GM19397 (cell line): ENCODE data around the gene PF4V1.

ENCODE experiments used
- ATAC-seq: cut with Tn5 transposase; IDR thresholded peaks from one replicate; pipeline ENCODE4 v1.9.1; 2021; ENCODE audit warnings: mild to moderate bottlenecking, moderate library complexity; ENCODE audit not compliant: unreplicated experiment

Gene PF4V1

DNA sequence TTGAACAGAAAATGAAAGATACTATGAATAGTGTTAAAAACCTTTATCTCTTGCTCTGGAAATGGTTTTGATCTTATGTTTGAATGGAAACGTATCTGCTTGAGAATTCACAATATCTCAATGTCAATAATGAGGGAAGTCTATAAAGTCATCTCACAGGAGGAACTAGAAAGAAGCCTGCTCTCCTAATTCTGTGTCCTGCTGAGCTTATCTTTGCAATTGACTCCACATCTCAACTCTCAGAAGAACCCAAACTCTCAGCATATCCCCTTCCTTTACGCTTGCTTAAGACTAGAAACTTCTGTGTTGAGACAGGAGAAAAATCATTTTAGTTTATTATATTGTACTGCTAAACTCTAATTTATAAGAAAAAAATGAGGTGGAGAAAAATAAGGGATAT lies 8.3 kb upstream of the PF4V1 start:
- ATAC-seq: no peak

DNA sequence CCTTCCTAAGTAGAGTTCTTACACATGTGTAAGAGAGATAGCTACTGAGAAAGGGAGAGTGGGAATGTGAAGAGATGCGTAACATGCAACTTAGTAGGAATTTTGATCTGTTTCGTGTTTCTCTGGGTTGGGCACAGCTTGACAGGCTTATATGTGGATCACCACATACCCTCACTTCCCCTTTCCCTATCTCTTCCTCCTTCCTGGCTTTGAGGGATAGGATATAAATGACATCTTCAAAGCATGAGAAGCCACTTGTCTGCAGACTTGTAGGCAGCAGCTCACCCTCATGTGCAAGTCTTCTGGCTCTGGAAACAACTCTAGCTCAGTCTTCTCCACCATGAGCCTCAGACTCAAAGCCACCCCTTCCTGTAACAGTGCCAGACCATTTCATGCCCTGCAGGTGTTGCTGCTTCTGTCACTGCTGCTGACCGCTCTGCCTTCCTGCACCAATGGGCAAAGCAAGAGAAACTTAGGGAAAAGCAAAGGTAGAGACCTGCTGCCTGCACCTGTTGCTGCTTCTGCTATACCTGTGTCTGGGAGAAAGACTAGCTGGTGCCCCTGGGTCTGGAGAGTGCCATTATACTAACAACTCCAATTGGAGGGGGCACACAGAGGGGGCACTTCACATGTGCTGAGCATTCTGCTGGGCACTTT lies 5.4 kb upstream of the PF4V1 start:
- no peak for ATAC-seq

DNA sequence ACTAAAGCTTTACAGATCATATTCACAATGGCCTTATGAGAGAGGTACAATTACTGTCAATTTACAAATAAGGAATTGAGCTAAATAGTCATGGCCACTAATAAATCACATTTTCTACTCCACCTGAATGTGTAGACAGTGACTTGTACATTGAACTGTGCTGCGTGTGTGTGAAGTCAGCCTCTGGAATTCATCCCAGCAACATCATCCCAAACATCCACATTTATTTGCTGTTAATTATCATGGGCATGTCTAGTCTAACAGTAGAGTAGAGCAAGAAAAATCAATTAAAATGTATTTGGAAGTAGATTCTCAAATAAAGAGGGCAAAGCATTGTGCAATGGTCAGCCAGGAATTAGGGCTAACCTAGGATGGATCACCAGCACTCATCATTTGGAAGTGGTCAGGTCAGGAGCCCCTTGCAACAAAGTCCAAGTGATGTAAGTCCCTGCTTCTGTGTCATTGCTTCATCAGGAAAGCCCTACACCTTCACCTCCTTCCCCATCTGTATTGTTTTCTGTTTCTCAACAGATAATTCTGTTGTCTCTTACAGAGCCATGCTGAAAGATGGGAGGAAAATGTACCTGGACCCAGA lies 4.8 kb upstream of the PF4V1 start:
- no peak for ATAC-seq

DNA sequence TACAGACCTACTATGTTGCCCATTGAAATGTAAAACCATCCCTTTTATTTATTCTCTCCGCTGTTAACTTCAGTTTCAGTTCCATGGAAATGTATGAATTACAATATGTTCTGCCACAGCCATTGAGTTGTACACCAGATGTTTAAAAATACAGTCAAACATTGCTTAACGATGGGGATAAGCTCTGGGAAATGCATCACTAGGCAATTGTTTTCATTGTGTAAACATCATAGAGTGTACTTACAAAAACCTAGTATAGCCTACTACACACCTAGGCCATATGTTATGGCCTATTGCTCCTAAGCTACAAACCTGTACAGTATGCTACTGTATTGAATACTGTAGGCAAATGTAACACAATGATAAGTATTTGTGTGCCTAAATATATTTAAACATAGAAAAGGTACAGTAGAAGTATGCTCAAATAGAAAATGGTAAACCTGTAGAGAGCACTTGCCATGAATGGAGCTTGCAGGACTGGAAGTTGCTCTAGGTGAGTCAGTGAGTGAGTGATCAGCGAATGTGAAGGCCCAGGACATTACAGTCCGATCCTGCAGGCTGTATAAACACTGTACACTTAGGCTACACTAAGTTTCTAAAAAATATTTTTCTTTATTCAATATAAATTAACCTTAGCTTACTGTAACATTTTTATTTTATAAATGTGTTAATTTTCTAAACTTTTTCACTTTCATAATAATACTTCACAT lies 2.7 kb upstream of the PF4V1 start:
- no peak for ATAC-seq

DNA sequence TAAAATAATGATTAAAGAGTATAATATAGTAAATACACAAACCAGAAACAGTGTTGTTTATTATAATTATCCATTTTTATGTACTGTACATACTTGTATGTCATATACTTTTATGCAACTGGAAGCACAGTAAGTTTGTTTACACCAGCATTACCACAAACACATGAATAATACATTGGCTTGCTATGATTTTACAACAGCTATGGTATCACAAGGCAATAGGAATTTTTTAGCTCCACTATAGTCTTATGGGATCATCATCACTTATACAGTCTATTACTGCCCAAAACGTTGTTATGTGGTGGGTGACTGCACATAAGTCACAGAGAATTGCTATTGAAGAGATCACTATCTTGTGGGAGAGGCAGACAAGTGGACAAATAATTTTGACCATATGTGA lies 1.8 kb upstream of the PF4V1 start:
- no peak for ATAC-seq

DNA sequence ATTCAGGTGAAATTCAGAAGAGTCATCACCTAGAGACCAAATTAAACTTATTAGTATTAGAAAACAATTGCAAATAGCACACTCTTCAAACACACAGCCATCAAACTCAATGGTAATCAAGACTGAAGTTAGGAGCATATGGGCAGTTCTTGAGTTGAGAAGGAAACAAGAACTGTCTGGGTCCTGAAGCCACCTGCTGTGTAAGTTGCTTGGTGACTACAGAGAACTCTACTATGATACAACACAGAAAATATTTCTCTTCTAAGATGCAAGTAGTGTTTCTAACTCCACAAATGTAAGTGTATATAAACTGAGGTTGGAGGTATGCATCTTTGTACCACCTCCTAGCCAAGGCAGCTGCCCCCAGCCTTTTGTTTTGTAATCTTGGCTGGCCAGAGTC lies 325 bp upstream of the PF4V1 start:
- ATAC-seq: no peak

DNA sequence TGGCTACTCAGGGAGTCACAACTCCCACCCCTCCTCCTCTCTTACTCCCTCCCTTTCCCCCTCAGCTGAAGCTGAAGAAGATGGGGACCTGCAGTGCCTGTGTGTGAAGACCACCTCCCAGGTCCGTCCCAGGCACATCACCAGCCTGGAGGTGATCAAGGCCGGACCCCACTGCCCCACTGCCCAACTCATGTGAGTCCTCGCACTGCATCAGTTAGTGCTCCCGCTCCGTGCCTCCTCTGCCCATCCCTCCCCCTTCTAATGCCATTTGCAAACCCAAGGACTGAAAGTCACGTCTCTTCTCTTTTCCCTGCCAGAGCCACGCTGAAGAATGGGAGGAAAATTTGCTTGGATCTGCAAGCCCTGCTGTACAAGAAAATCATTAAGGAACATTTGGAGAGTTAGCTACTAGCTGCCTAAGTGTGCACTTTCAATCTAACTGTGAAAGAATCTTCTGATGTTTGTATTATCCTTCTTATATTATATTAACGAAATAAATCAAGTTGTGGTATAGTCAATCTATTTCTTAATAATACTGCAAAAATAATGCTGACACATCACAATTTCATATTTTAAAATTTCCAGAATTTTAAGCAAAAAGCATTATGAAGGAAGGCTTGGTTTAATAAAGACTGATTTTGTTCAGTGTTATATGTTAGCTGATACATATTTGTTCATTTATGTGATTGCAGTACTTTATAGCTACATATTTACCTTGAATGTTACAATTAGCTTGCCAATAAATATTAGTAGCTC lies 800 bp downstream of the PF4V1 start:
- ATAC-seq: no peak

DNA sequence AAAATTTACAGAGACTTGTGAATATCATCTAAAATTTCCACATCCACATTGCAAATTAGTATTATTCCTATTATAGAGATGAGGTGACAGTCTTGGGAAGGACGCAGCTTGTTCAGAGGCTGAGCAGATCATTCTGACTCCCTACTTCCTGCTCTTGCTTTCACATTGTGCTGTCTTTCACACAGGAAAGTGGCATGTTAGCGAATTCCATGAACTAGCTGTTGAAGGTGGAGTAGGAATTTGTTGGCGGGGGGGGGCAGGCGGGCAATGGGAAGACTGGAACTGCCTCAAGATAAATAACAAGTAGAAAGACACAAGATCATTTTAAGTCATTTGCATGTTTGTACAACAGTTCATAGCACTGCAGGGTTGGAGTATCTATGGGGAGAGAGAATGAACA lies 2.3 kb downstream of the PF4V1 start:
- ATAC-seq: no peak

DNA sequence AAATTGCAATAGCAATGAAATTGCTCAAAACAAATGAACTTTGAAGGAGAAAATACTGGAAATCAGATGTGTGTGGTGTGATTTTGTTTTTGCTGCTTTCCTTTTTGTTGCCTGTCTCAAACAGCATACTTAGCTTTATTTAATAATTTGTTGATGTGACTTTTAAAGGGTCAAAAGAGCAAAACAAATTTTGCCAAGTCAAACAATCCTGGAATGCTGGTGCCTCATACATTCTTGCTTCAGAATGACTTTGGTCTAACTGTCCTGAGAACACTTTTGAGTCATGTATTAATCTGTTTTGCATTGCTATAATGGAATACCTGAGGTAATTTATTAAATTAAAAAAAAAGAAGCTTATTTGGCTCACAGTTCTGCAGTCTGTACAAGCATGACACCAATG lies 3.4 kb downstream of the PF4V1 start:
- ATAC-seq: no peak

DNA sequence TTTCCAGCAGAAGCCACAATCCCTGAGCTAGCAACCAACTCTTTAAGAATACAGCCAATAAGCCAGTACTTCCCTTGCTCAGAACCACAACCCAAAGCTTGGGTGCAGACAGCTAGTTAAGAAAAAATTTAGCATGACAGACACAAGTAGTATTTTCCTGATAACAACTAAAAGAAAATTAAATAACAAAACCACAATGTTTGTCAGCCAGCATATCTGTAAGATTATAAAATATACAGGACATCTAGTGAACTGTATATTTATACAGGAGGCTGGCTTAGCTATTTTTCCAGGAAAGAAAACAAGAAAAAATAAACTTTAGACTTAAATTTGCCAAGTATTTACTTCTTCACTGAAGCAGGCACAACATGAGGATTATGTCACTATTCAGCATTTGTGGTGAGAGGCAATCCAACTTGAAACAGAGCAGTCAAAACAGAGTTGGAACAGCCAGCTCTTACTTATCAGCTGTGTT lies 6.6 kb downstream of the PF4V1 start:
- ATAC-seq: no peak

DNA sequence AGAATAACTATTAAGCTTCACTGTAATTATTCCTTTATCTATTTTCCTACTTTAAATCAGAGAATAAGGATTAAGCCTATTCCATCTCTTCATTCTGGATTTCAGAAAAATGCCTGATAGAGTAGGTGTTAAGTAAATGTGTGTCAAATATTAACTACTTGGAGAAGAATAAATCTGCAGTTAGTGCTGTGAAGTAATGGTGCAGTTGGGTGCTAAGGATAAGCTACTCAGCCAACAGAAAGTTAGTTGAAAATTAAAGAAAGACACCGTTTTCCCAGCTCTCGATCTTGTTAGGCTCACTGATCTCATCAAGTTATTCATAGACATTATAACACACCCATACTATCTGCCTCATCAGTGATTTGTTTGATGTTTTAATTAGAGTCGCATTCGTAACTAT lies 7.1 kb downstream of the PF4V1 start:
- no peak for ATAC-seq

DNA sequence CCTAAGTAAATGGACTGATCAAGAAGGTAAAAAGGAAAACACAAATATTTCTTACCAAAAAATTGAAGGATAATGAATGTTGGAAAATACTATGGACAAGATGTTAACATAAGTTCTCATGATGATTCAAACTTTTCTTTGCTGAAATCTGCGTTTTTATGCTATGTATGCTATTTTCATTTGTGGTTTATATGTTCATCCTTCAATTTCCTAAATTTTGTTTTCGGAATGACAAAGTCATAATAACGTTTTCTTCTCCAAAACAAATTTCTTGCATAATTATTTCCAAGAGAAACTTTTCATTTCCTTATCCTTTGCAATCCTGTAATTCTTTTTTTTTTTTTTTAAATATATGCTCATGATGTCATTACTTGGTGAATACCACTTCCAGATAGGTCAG lies 7.8 kb downstream of the PF4V1 start:
- ATAC-seq: no peak

DNA sequence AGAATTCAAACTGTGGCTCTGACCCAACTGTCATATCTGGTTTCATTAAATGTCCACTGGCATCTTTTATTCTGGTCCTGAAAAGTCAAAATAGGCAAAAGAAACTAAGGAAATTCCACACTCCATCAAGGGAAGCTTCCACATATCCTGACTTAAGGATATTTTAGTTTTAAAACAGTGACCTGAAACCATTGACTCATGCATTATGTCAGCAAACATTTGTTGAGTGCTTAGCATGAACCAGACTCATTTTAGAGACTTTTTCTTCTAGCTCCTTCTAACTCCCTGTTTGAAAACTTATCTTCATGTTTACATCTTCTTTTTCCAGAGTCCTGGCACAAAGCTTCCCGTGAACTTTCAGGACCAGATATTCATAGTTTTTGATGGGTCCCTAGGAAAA lies 9.2 kb downstream of the PF4V1 start:
- no peak for ATAC-seq

DNA sequence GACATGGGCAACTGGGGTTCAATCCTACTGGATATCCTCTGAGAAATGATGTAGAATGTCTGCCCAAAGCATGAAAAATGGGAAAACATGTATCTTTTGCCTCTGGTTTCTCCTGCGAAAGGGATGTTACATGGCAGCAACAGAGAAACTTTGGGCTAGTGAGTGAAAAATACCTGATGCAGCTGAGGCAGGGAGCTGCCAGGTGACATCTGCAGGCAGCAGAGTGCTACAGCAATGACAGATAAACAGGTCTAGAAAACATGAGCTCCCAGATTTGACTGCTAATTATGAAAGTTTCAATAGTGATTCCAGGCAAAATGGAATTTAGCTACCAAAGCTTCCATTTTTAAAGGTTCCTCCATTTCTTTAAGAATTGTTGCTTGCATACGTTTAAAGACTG lies 11.3 kb downstream of the PF4V1 start:
- no peak for ATAC-seq

DNA sequence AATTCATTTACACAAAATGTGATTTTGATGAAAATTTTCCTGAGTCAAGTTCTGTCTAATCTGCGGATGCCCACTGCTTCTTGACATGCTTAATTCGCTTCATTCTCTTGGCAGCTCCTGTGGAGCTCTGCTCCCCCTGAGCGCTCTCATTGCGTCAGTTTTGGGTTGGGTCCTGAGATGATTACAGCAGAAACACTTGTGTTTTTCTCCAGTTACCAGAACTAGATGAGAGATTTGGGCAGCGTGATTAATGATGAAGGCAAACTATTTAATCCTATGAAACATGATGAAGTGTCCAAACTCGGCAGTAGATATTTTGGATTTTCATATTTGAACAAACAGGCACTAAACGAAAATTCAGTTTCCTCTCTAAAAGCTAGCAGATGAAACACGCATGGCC lies 11.9 kb downstream of the PF4V1 start:
- no peak for ATAC-seq

DNA sequence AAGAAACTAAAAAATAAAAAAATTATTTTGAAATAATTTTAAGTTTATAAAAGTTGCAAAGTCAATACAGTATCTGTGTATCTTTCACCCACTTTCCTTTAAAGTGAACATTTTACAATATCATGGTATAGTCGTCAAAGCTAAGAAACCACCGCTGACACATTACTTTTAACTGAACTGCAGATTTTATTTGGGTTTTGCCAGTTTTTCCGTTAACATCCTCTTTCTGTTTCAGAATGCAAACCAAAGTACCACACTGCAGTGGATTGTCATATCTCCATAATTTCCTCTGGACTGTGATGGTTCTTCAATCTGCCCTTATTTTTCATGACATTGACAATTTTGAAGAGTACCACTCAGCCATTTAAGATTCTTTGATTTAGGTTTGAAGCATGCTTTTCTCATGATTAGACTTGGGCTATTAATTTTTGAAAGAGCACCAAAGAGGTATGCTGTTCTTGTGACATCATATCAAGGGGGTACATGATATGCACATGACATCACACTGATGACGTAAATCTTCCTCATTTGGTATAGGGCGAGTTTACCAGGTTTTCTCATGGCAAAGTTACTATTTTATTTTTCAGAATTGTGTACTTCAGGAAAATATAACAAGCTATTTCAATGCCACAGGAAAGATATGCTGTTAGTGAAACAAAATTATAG lies 12.5 kb downstream of the PF4V1 start:
- ATAC-seq: no peak

DNA sequence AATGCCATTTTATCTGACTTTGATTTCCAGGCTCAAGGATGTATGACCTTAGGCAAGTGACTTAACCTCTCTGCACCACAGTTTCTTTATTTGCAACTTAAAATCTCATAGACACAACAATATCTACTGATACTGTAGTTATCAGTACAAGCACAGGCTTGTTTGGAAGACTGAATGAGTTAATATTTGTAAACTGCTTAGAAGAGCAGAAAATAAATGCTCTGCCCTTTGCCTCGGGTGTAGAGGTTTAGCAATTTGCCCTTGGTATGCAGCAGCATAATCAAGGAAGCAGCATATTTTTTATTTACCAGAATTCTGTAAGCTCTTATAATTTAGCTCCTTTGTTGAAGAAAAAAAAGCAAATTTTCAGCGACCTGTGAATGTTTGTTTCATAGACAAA lies 13.2 kb downstream of the PF4V1 start:
- ATAC-seq: no peak

DNA sequence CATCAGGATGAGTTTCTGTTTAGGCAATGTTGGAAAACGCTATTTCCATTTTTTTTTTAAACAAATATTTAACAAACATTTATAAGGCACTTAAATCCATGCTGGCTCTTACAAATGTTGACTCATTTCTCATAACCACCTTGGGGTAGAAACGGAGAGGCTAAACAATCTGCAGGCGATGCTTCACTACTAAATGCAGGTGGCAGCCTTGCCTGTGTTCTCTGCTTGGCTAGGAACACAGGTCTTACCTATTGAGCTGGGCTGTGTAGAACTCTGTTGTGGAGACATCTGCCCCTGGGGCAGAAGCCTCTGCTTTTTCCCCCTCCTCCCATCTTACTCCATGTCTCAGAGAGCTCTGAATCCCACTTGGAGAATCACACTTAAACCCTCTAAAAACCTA lies 14.7 kb downstream of the PF4V1 start:
- ATAC-seq: no peak

DNA sequence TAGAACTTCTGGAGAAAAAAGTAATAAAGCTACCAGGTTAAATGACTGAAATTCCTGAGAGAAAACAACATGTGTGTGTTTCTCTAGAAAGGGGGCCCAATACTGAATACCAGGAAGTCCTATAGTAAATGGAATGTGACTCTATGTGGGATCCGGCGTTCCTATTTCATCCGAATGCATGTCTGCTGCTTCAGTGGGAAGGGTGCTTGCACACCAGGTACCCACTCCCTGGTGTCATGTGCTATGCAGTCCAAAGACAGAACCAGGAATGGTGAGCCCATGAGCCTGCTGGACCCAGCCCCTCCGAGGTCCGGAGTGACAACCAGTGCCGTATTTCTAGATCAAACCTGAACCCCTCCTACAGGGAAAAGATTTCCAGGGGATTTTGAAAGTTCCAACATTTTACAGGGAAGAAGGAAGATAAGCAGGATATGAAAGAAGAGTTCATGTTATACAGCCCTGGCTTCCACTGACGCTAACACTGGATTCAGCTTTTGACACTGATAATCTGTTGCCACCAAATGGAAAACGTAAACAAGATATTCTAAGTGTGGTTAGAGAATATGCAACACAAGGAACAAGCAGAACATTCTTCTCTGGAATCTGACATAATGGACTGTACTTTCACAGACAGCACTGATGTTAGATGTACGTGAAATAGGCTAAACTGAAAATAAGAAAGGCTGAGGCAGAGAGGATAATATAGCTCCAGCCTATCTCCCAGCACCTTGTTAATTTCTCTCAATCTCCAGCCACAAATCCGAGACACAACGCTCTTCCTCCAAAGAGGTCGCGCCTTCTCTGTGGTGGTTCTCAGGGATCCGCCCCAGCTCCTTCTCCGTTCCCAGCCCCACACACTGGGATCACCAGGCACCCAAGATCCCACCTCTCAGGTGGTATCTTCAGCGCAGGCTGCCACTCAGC lies 15.4 kb downstream of the PF4V1 start:
- ATAC-seq: no peak
